Trophoblast cell (in vitro differentiated cells and primary cell): ENCODE measurements around the gene ITGBL1.
A peak's percentile ranks its signal among the peaks of the same experiment; 100 is the strongest.

ENCODE experiments used
- DNase-seq, 2 donors: peaks; one replicate each; pipeline ENCODE4 v3.0.0-alpha.2; 2016
- H2AFZ ChIP-seq: 2 replicates; pipeline ENCODE4 v1.6.1; 2013; ENCODE audit warnings: low read length, moderate library complexity, mild to moderate bottlenecking; ENCODE audit not compliant: insufficient read depth, poor library complexity
- H2AK5ac ChIP-seq: 2 replicates; pipeline ENCODE4 v1.6.1; 2013; ENCODE audit warnings: mild to moderate bottlenecking, low read length
- H2BK120ac ChIP-seq: 2 replicates; pipeline ENCODE4 v1.6.1; 2013; ENCODE audit warnings: low read length, mild to moderate bottlenecking, moderate library complexity; ENCODE audit not compliant: insufficient read depth, poor library complexity
- H2BK12ac ChIP-seq: 2 replicates; pipeline ENCODE4 v1.6.1; 2013; ENCODE audit warnings: mild to moderate bottlenecking, low read length, moderate library complexity
- H2BK5ac ChIP-seq: 2 replicates; pipeline ENCODE4 v1.6.1; 2013; ENCODE audit warnings: low read length, low read depth, moderate library complexity, mild to moderate bottlenecking; ENCODE audit not compliant: poor library complexity
- H3K14ac ChIP-seq: 2 replicates; pipeline ENCODE4 v1.6.1; 2013; ENCODE audit warnings: mild to moderate bottlenecking, low read length
- H3K18ac ChIP-seq: 2 replicates; pipeline ENCODE4 v1.6.1; 2013; ENCODE audit warnings: mild to moderate bottlenecking, low read length
- H3K23ac ChIP-seq: 2 replicates; pipeline ENCODE4 v1.6.1; 2013; ENCODE audit warnings: low read length
- H3K27ac ChIP-seq: 2 replicates; pipeline ENCODE4 v1.5.1; 2013; ENCODE audit warnings: low read depth, mild to moderate bottlenecking, inconsistent platforms, low read length, moderate library complexity
- H3K27me3 ChIP-seq: 2 replicates; pipeline ENCODE4 v1.6.1; 2013; ENCODE audit warnings: inconsistent platforms, mild to moderate bottlenecking, low read length, moderate library complexity; ENCODE audit not compliant: insufficient read depth
- H3K36me3 ChIP-seq, 2 experiments: 1 replicate in 1 of 2; 2 replicates in 1 of 2; pipeline ENCODE4 v1.6.1; 2013; ENCODE audit warnings: low read length in 2 of 2, mild to moderate bottlenecking in 2 of 2, moderate library complexity in 1 of 2; ENCODE audit not compliant: insufficient read depth in 2 of 2, control insufficient read depth in 1 of 2
- H3K4ac ChIP-seq: 2 replicates; pipeline ENCODE4 v1.6.1; 2013; ENCODE audit warnings: low read depth, mild to moderate bottlenecking, low read length, moderate library complexity
- H3K4me1 ChIP-seq, 2 experiments: 1 replicate in 1 of 2; 2 replicates in 1 of 2; pipeline ENCODE4 v1.6.1; 2013; ENCODE audit warnings: low read length in 2 of 2, mild to moderate bottlenecking in 2 of 2, moderate library complexity in 1 of 2; ENCODE audit not compliant: insufficient read depth in 2 of 2, control insufficient read depth in 1 of 2
- H3K4me2 ChIP-seq: 2 replicates; pipeline ENCODE4 v1.6.1; 2013; ENCODE audit warnings: inconsistent platforms, mild to moderate bottlenecking, low read length, moderate library complexity
- H3K4me3 ChIP-seq: 2 replicates; pipeline ENCODE4 v1.5.1; 2013; ENCODE audit warnings: mild to moderate bottlenecking, low read depth, low read length, inconsistent platforms
- H3K79me1 ChIP-seq: one replicate; pipeline ENCODE4 v1.6.1; 2013; ENCODE audit warnings: low read length
- H3K79me2 ChIP-seq: 2 replicates; pipeline ENCODE4 v1.6.1; 2013; ENCODE audit warnings: low read length, mild to moderate bottlenecking; ENCODE audit not compliant: control insufficient read depth, insufficient read depth, poor library complexity
- H3K9ac ChIP-seq: 2 replicates; pipeline ENCODE4 v1.6.1; 2013; ENCODE audit warnings: mild to moderate bottlenecking, low read length
- H3K9me3 ChIP-seq: 2 replicates; pipeline ENCODE4 v1.6.1; 2013; ENCODE audit warnings: low read depth, mild to moderate bottlenecking, control low read depth, inconsistent platforms, low read length; ENCODE audit not compliant: insufficient read depth
- H4K12ac ChIP-seq: 2 replicates; pipeline ENCODE4 v1.6.1; 2013; ENCODE audit warnings: low read depth, mild to moderate bottlenecking, low read length, moderate library complexity
- H4K8ac ChIP-seq: 2 replicates; pipeline ENCODE4 v1.6.1; 2013; ENCODE audit warnings: low read depth, mild to moderate bottlenecking, low read length, moderate library complexity
- H4K91ac ChIP-seq: one replicate; pipeline ENCODE4 v1.6.1; 2013; ENCODE audit warnings: low read depth, mild to moderate bottlenecking, low read length, moderate library complexity
- WGBS: extraction: QIAGEN DNeasy Blood & Tissue Kit; methylation state at CpG from one replicate; pipeline ENCODE4 v1.1.7; 2013; ENCODE audit warnings: missing lambda C conversion rate; ENCODE audit not compliant: insufficient read length, insufficient coverage; ENCODE audit errors: extremely low coverage; 5-methylcytosine and 5-hydroxymethylcytosine counted together

Gene ITGBL1

DNA sequence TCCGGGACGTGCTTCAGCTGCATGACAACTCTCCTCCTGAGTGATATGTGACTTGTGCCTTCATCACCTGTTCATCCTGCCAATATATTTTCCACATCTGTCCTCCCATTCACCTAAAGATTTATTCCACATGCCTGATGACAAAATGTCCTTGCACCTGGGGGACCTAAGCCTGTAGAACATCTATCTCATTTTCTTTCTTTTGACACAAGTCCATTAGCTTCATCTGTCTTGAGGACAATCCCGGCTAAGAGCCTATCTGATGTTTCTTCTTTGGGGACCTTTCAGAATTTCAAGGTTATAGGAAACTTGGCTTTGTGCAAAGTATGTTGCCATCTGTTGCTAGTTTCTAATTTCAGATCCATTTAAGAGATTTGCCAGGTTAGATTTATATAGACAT, 41.1 kb downstream of the ITGBL1 start:
- H3K18ac ChIP-seq, result no peak overlapping the region
- H3K23ac ChIP-seq, result no peak overlapping the region
- H2BK5ac ChIP-seq, result no peak overlapping the region
- H2AFZ ChIP-seq, result no peak overlapping the region
- no peaks in the 10 kb centered on the region for H3K79me2 ChIP-seq
- H3K27me3 ChIP-seq, result no peaks in the 10 kb centered on the region
- no peaks in the 10 kb centered on the region for H3K36me3 ChIP-seq
- no peak for DNase-seq
- H3K9me3 ChIP-seq, result no peaks in the 10 kb centered on the region
- H3K79me1 ChIP-seq, result no peaks in the 10 kb centered on the region
- no peak overlapping the region for H3K14ac ChIP-seq
- no peak overlapping the region for H4K12ac ChIP-seq
- no peak overlapping the region for H2BK120ac ChIP-seq
- H3K27ac ChIP-seq, result no peak overlapping the region
- peaks cover 2 to 4% of the 10 kb centered on the region in 2 experiments for H3K4me1 ChIP-seq
- H4K8ac ChIP-seq, result no peak overlapping the region
- H3K4me2 ChIP-seq, result no peak overlapping the region
- no peak overlapping the region for H3K4me3 ChIP-seq
- H2AK5ac ChIP-seq, result no peak overlapping the region
- no peak overlapping the region for H3K9ac ChIP-seq
- H2BK12ac ChIP-seq, result no peak overlapping the region
- WGBS, result no CpG with 5 or more reads among the region's 3 CpGs
- H3K4ac ChIP-seq, result no peak overlapping the region
- no peak overlapping the region for H4K91ac ChIP-seq

DNA sequence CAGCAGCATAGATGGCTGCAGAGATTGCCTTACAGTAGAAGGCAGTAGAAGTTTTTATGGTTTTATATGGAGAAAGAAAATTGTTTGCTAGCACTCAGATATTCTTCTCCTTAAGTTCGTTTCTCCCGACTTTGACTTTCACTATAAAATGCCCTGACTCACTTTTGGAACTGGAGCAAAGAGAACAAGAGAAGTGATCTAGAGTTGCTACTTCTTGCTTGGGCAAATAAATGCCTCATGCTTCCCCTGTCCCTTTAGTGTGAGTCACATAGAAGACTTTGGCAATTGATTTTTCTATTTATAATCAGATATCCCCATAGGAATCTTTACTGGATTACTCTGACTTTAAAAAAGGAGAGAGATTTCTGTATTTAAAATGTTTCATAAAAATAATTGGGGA, 46.9 kb downstream of the ITGBL1 start:
- Histone ChIP-seq H3K18ac (no peak overlapping the region), H4K12ac (no peak overlapping the region), H2AFZ (no peak overlapping the region), H2BK5ac (no peak overlapping the region), H3K14ac (no peak overlapping the region), H2BK120ac (no peak overlapping the region), H3K4me2 (no peak overlapping the region), H3K27ac (no peak overlapping the region), H3K9me3 (no peaks in the 10 kb centered on the region), H3K4me1 (peaks cover 0 to 2% of the 10 kb centered on the region in 2 experiments), H3K27me3 (no peaks in the 10 kb centered on the region), H4K8ac (no peak overlapping the region), H3K79me1 (no peaks in the 10 kb centered on the region), H3K9ac (no peak overlapping the region), H3K23ac (no peak overlapping the region), H3K4ac (no peak overlapping the region), H2BK12ac (no peak overlapping the region), H3K79me2 (no peaks in the 10 kb centered on the region), H3K4me3 (no peak overlapping the region), H4K91ac (no peak overlapping the region), H3K36me3 (no peaks in the 10 kb centered on the region), H2AK5ac (no peak overlapping the region)
- no CpG with 5 or more reads among the region's 2 CpGs for WGBS
- no peak for DNase-seq

DNA sequence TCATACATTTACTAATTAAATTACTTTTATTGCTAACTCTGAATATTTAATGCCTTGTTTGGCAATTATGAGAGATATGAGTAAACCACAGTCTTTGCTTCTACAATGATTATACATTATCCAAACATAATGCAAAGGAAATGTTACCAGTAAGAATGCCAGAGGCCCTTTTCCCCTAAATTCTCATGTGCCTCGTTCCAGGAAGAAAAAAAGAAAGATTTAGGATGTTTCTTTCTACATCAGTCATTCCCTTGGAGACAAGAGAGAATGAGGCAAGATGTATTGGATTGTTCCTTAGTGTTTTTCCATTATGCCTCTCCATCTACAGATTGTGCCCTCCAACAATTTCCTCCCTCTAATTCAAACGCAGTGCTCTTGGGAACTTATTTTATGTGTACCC, 50.1 kb downstream of the ITGBL1 start:
- no CpG with 5 or more reads among the region's 2 CpGs for WGBS
- peaks cover 0 to 2% of the 10 kb centered on the region in 2 experiments for H3K4me1 ChIP-seq
- DNase-seq, result no peak
- H2AK5ac ChIP-seq, result no peak overlapping the region
- H3K27me3 ChIP-seq, result no peaks in the 10 kb centered on the region
- H3K18ac ChIP-seq, result no peak overlapping the region
- no peaks in the 10 kb centered on the region for H3K36me3 ChIP-seq
- H4K8ac ChIP-seq, result no peak overlapping the region
- H2BK5ac ChIP-seq, result no peak overlapping the region
- H3K9ac ChIP-seq, result no peak overlapping the region
- no peak overlapping the region for H2AFZ ChIP-seq
- no peaks in the 10 kb centered on the region for H3K79me1 ChIP-seq
- H3K4me3 ChIP-seq, result no peak overlapping the region
- no peak overlapping the region for H3K14ac ChIP-seq
- no peak overlapping the region for H3K23ac ChIP-seq
- H2BK120ac ChIP-seq, result no peak overlapping the region
- H3K4ac ChIP-seq, result no peak overlapping the region
- no peak overlapping the region for H4K91ac ChIP-seq
- no peak overlapping the region for H4K12ac ChIP-seq
- no peaks in the 10 kb centered on the region for H3K9me3 ChIP-seq
- no peak overlapping the region for H3K27ac ChIP-seq
- no peaks in the 10 kb centered on the region for H3K79me2 ChIP-seq
- H2BK12ac ChIP-seq, result no peak overlapping the region
- H3K4me2 ChIP-seq, result no peak overlapping the region

DNA sequence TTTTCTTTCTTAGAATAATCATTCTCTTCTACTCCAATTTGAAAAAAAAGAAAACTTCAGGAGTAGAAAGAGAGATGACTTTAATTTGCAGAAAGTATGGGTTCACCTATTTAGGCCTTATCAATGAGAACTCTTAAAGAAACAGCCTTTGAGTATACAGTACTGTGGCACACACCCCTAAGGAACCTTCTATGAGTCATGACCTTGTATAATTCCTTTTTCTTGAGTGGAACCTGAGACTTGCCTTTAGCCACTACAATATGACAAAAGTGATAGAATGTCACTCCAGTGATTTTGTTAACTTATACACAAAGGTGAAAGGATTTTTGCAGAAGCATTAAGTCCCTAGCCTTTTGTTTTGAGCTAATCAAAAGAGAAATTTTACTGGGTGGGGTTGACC, 58.7 kb downstream of the ITGBL1 start:
- Histone ChIP-seq H3K27ac (peak overlapping the region; percentile 21), H3K4me1 (peaks cover 0 to 4% of the 10 kb centered on the region in 2 experiments), H2AFZ (no peak overlapping the region), H3K9me3 (no peaks in the 10 kb centered on the region), H3K23ac (no peak overlapping the region), H3K18ac (no peak overlapping the region), H3K79me2 (no peaks in the 10 kb centered on the region), H2BK12ac (no peak overlapping the region), H2BK120ac (no peak overlapping the region), H3K4me2 (no peak overlapping the region), H3K36me3 (no peaks in the 10 kb centered on the region), H3K79me1 (no peaks in the 10 kb centered on the region), H3K4ac (no peak overlapping the region), H2BK5ac (no peak overlapping the region), H3K9ac (no peak overlapping the region), H4K91ac (no peak overlapping the region), H3K4me3 (no peak overlapping the region), H4K12ac (no peak overlapping the region), H3K27me3 (no peaks in the 10 kb centered on the region), H3K14ac (no peak overlapping the region), H4K8ac (no peak overlapping the region), H2AK5ac (no peak overlapping the region)
- DNase-seq, result no peak
